ENCODE measurements around the gene HS6ST3. TPM values are rescaled to one million over a fixed set of nuclear protein-coding genes. Genes with fewer than 3 reads are reported as not detected.

The HS6ST3 gene
- total and polyA plus RNA-seq, 2 donors (not counting 3 experiments of a cell fraction or from before 2014, with no cell fraction given) = 0.03 to 0.15 TPM

DNA sequence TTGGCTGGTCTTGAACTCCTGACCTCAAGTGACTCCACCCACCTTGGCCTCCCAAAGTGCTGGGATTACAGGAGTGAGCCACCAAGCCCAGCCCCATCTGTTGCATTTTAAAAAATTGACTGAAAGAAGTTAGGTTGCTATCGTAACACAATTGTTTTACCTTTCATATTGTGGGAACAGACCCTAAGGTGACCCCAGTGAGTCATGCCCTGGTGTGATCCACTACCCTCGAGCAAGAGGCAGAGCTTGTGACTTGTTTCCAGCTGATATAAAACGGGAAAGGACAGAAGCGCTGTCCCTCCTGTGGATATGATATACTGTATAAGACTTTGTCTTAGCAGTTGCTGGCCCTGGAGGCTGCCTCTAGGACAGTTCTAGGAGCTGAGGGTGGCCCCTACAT, 308.6 kb downstream of the HS6ST3 start:
- Histone ChIP-seq H3K27ac (ENCODE audit: insufficient read depth, low read depth, low read length) (no peak overlapping the region), H3K9me3 (replicated peaks; ENCODE audit: control insufficient read depth, insufficient read depth, low read length) (no peaks in the 10 kb centered on the region), H3K79me2 (ENCODE audit: control insufficient read depth, insufficient read depth, low read length) (no peaks in the 10 kb centered on the region), H3K4me3 (replicated peaks in 1 of 3; ENCODE audit: insufficient read depth in 1 of 3, low read depth in 1 of 3, low read length in 3 of 3) (no peak overlapping the region), H3K4me2 (ENCODE audit: insufficient read depth, low read length) (no peak overlapping the region), H3K9ac (replicated peaks; ENCODE audit: extremely low read depth, insufficient read depth, low read length) (no peak overlapping the region), H3K9me1 (replicated peaks; ENCODE audit: control insufficient read depth, extremely low read depth, insufficient read depth, low read length) (no peaks in the 10 kb centered on the region), H3K36me3 (ENCODE audit: control insufficient read depth in 2 of 2, extremely low read depth in 1 of 2, insufficient read depth in 2 of 2, low read length in 2 of 2) (no peaks in the 10 kb centered on the region), H2AFZ (ENCODE audit: low read depth, low read length) (no peak overlapping the region), H3K4me1 (ENCODE audit: control insufficient read depth, extremely low read depth, insufficient read depth, low read length) (no peaks in the 10 kb centered on the region), H3K27me3 (ENCODE audit: control insufficient read depth in 2 of 2, insufficient read depth in 2 of 2, low read length in 2 of 2) (no peaks in the 10 kb centered on the region), H4K20me1 (replicated peaks; ENCODE audit: control insufficient read depth, extremely low read depth, insufficient read depth, low read length) (no peaks in the 10 kb centered on the region)
- ChIA-PET POLR2A (no interaction called here), CTCF (no interaction called here)
- BruUV-seq (replicated peaks) = no TSS peak
- no peak for DNase-seq (ENCODE audit: low read depth, low spot score)
- FAIRE-seq = no peak
- intact Hi-C loops (cut with micrococcal nuclease) = no loop called here
- TF ChIP-seq, protein P1, sequence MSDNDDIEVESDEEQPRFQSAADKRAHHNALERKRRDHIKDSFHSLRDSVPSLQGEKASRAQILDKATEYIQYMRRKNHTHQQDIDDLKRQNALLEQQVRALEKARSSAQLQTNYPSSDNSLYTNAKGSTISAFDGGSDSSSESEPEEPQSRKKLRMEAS (IDR thresholded peaks at IDR 0.05; ENCODE audit: insufficient read depth, insufficient read length) = no peak
- no peak for TF ChIP-seq GATA2 (IDR thresholded peaks at IDR 0.05; ENCODE audit: insufficient read depth, insufficient read length, low read depth, low read length)
- dilution Hi-C loops (cut with MboI; ENCODE audit: extremely low pct_ligation_motif_present, low sequenced_read_pairs) = no loop called here

DNA sequence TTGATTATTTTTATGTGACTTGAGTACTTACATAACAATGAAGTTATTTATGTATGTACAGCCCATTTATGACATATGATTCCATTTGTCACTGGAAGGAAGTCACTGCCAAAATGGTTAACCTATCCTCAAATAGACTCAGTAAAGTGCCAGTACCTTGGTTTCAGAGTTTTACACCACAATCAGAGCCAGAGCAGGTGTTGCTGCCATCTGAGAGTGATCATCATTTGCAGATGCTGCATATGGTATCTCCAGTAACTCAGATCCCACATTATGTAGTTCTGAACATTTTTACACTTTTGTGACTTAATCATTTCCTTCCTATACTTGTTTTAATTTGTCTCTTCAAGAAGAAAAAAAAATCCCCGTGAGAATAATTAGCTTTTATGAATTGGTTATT, 313.3 kb downstream of the HS6ST3 start:
- Histone ChIP-seq H2AFZ (ENCODE audit: low read depth, low read length) (no peak overlapping the region), H3K79me2 (ENCODE audit: control insufficient read depth, insufficient read depth, low read length) (no peaks in the 10 kb centered on the region), H3K9me3 (replicated peaks; ENCODE audit: control insufficient read depth, insufficient read depth, low read length) (no peaks in the 10 kb centered on the region), H3K9me1 (replicated peaks; ENCODE audit: control insufficient read depth, extremely low read depth, insufficient read depth, low read length) (no peaks in the 10 kb centered on the region), H3K4me1 (ENCODE audit: control insufficient read depth, extremely low read depth, insufficient read depth, low read length) (no peaks in the 10 kb centered on the region), H3K36me3 (ENCODE audit: control insufficient read depth in 2 of 2, extremely low read depth in 1 of 2, insufficient read depth in 2 of 2, low read length in 2 of 2) (no peaks in the 10 kb centered on the region), H3K4me2 (ENCODE audit: insufficient read depth, low read length) (no peak overlapping the region), H3K9ac (replicated peaks; ENCODE audit: extremely low read depth, insufficient read depth, low read length) (no peak overlapping the region), H3K27ac (ENCODE audit: insufficient read depth, low read depth, low read length) (no peak overlapping the region), H3K27me3 (ENCODE audit: control insufficient read depth in 2 of 2, insufficient read depth in 2 of 2, low read length in 2 of 2) (no peaks in the 10 kb centered on the region), H4K20me1 (replicated peaks; ENCODE audit: control insufficient read depth, extremely low read depth, insufficient read depth, low read length) (no peaks in the 10 kb centered on the region), H3K4me3 (replicated peaks in 1 of 3; ENCODE audit: insufficient read depth in 1 of 3, low read depth in 1 of 3, low read length in 3 of 3) (no peak overlapping the region)
- dilution Hi-C loops (cut with MboI; ENCODE audit: extremely low pct_ligation_motif_present, low sequenced_read_pairs) (no loop called here), intact Hi-C loops (cut with micrococcal nuclease) (no loop called here)
- POLR2A ChIA-PET = no interaction called here
- no TSS peak for BruUV-seq (replicated peaks)
- DNase-seq (ENCODE audit: low read depth, low spot score) = no peak
- CTCF ChIA-PET = no interaction called here
- TF ChIP-seq, protein P1 (IDR thresholded peaks at IDR 0.05; ENCODE audit: insufficient read depth, insufficient read length) = no peak
- no peak for TF ChIP-seq GATA2 (IDR thresholded peaks at IDR 0.05; ENCODE audit: insufficient read depth, insufficient read length, low read depth, low read length)
- no peak for TF ChIP-seq MYC (IDR thresholded peaks at IDR 0.05; ENCODE audit: low read depth, low read length)
- no peak for TF ChIP-seq EZH2 (IDR thresholded peaks at IDR 0.05; ENCODE audit: borderline replicate concordance, low read depth, low read length, severe bottlenecking)
- TF ChIP-seq, protein P2, sequence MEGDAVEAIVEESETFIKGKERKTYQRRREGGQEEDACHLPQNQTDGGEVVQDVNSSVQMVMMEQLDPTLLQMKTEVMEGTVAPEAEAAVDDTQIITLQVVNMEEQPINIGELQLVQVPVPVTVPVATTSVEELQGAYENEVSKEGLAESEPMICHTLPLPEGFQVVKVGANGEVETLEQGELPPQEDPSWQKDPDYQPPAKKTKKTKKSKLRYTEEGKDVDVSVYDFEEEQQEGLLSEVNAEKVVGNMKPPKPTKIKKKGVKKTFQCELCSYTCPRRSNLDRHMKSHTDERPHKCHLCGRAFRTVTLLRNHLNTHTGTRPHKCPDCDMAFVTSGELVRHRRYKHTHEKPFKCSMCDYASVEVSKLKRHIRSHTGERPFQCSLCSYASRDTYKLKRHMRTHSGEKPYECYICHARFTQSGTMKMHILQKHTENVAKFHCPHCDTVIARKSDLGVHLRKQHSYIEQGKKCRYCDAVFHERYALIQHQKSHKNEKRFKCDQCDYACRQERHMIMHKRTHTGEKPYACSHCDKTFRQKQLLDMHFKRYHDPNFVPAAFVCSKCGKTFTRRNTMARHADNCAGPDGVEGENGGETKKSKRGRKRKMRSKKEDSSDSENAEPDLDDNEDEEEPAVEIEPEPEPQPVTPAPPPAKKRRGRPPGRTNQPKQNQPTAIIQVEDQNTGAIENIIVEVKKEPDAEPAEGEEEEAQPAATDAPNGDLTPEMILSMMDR (IDR thresholded peaks at IDR 0.05; ENCODE audit: extremely low read depth in 1 of 2, insufficient read depth in 1 of 2, low read depth in 1 of 2, low read length in 2 of 2) = no peak
- TF ChIP-seq POLR2AphosphoS5 (IDR thresholded peaks at IDR 0.05; ENCODE audit: insufficient read depth, low read depth, low read length) = no peak
- TF ChIP-seq FOS (IDR thresholded peaks at IDR 0.05; ENCODE audit: borderline replicate concordance, insufficient read depth, low read length) = no peak
- no peak for TF ChIP-seq JUN (IDR thresholded peaks at IDR 0.05; ENCODE audit: borderline replicate concordance, insufficient read depth, insufficient read length, low read depth)
- no peak for TF ChIP-seq POLR2A (IDR thresholded peaks at IDR 0.05; ENCODE audit: low read depth, low read length)
- FAIRE-seq = no peak

All from endothelial cell of umbilical vein (primary cell).